ENCODE results near the gene ADCY1.
A peak's percentile ranks its signal among the peaks of the same experiment; 100 is the strongest.

ADCY1 gene

DNA sequence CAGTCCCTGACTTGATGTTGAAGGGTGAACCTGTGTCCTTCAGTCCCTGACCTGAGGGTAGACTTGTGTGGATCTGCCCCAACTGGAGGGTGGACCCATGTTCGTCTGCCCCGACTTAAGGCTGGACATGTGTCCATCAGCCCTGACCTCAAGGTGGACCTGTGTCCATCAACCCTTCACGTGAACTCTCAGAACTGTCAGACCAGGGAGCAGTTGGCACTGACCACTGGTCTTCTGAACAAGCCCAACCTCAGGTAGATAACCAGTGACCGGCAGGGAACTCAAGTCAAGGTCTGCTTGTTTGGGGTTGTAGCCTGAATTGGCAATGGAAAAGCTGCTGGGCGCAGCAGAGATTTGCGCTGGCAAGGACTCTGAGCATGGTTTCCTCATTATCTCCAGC, 96.5 kb downstream of the ADCY1 start:
- no peak for DNase-seq (ENCODE audit: low spot score)

DNA sequence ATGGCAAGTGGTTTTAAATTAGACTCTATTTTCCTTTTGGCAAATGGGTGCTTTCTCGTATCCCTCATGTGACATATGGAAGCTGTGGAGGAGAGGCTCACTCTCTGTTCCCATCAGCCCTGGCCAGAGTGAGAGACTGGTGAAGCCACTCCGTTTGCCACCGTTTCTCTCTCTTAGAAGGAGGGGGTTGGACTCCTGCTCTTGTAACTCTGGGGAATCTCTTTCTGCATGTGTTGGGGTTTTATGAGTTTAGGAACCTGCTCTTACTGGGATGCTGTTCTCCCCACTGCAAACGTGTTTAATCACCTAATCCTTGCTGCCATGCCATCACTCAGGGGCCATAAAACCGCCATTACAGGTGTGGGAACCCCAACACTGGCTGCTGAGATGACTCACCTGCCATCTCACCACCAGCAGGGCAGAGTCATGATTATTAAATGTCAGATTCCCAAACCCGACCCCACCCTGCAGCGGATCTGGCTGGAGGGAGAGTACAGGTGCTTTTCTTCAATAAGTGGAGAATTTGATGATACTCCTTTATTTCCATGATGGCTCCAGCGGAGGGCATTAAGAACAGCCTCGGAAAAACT, 103.2 kb downstream of the ADCY1 start:
- DNase-seq (ENCODE audit: low spot score) = no peak

DNA sequence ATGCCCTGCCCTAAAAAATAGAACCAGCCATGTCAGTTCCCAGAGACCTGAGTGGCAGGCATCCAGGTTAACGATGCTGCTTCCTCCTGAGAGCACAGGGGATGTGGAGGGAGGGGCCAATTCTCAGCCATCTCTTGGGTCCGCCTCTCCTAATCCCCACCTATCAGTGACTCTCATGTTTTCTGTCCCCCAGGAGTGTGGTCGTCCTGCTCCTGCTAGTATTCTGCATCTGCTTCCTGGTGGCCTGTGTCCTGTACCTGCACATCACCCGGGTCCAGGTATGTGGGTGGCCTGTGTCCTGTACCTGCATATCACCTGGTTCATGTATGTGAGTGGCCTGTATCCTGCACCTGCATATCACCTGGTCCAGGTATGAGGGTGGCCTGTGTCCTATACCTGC, 105.3 kb downstream of the ADCY1 start:
- DNase-seq (ENCODE audit: low spot score) = no peak

DNA sequence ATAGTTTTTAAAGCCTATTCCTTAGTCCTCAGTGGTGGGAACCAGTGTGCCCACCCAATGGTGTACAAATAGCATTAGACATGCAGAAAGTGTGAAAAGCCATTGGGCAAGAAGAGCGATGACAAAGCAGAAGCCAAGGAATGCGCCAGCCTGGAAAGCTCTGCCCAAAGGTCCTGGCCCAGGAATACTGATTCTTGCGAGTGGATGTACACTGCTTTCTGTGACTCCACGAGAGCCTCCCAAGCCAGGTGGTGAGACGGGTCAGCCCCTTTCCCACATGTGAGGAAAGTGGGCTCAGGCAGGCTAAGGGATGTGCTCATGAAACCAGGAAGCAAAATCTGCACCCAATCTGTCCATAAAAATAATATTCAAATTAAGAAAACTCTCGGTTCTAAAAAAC, 106.6 kb downstream of the ADCY1 start:
- DNase-seq (ENCODE audit: low spot score) = no peak

DNA sequence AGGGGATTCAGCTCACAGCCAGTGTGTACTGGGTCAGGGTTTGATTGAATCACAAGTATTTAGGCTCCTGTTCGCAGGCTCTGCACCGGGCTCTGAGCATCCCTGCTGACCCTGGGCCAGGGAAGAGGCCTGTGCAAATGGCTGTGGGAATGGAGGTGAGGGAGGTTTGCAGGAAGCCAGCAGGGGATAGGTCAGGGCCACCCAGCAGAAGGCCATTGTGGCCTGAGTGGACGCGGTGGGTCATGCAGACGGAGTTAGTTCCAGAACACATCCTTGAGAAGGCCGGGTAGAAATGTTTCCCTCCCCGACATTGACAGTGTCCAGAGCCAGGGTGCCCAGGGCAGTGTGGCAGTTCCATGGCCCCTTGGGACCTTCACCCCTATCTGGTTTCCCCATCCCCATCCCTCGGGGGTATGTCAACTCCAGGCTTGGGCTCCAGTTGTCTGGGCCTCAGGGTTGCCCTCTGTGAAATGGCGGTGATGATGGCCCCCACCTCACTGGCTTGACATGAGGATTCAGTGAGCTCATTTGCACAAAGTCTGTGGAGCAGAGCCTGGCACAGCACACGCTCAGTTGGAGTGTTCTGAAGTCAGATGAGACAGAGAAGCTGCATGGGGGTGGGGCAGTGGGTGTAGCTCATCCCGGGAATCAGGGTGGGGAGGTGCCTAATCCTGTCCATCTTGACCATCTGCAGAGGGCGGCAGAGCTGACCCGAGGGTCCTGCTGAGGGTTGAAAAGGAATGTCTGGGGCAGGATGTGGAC, 107.6 kb downstream of the ADCY1 start:
- peak; percentile 41 for DNase-seq (ENCODE audit: low spot score)

DNA sequence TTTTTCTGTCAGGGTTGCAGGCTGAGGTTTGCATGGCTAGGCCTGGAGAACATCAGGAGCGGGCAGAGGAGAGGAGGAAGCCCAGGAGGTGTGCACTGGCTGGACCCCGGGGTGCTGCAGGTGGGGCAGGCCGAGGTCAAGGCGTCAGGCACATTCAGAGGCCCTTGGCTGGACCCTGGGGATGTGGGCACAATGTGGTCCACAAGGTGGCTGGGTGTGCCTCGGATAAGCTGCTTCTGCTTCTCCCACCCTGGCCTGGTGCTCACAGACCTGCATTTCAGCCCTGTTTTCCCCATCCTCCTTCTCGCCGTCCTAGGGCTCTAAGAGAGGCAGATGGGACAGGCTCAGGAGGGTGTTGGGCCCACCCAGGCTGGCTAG, 108.2 kb downstream of the ADCY1 start:
- DNase-seq (ENCODE audit: low spot score) = no peak

DNA sequence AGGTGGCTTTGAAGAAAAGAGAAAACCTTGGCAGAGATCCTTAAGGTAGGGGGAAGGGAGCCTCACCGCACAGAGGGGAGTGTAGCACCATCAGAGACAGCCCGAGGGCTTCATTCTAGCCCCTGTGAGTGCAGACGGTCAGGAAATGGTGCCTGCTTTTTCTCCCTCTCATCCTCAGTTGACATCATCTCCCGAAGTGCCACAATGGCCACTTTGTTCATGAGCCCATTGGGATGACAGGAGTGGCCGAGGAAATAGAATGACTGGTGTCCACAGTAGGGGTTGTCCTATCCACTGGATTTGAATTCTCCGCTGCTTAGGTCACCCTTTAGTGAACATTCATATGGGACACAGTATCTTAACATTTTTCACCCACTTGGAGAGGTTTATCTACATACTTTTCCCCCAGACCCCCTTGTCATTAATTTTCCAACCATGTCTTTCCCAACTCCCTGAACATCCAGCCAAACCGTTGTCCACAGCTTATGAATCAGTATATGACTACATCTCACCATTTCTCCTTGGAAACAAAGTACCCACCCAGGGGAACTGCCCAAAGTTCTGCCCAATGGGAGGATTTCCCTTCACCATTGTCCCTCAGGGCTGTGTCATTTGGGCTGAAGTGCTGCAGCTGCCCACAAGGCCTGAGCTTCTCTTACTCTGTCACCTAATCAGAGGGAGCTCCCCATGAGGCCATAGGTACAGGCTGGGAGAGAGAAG, 108.8 kb downstream of the ADCY1 start:
- DNase-seq (ENCODE audit: low spot score) = peak; percentile 77

DNA sequence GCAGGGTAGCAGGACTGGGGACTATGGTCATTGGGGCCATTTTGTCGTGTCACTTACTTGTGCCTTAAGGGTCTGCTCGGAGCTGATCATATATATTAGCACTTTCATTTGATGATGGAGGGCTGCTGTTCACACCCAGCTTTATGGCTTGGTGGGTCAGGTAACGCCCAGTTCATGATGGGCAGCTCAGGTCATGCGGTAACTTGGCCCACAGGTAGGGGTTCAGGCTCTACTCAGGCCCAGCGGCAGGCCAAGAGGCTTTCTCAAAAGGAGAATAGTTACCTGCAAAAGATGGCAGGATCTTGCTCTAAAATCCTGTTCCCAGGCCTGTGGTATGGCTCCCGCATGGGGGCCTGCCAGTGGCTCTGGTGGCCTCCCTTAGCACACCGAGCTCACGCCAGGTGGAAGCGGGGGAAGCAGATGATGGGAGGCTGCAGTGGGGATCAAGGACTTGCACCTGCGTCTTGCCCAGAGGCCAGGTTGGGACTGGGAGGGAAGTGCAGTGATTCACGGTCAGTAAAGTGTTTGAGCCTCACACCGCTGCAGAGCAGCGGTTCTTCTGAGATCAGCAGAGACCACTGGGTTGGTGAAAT, 109.5 kb downstream of the ADCY1 start:
- DNase-seq (ENCODE audit: low spot score) = no peak

DNA sequence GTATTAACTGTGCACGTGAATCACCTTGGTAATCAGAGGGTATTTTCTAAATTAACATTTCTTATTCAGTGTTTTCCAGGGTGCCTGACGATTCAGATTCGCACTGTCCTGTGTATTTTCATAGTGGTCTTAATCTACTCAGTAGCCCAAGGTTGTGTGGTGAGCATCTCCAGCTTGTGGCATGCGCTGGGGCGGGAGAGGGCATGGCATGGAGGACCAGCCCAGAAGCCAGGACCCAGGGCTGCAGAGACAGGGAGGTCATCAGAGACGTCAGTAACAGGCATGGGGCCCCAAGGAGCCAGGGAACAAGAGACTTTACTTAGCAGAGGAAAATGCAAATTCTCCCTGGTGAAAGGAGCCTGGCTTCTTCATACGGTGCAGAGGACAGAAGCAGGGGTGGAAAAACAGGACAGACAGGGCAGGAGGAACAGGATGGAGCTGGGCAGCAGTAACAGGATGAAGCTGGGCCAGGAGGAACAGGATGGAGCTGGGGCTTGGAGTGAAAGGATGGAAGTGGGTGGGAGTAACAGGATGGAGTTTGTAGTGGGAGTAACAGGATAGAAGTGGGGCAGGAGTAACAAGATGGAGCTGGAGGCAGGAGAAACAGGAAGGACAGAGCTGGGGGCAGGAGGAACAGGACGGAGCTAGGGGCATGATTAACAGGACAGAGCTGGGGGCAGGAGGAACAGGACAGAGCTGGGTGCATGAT, 110.9 kb downstream of the ADCY1 start:
- no peak for DNase-seq (ENCODE audit: low spot score)

DNA sequence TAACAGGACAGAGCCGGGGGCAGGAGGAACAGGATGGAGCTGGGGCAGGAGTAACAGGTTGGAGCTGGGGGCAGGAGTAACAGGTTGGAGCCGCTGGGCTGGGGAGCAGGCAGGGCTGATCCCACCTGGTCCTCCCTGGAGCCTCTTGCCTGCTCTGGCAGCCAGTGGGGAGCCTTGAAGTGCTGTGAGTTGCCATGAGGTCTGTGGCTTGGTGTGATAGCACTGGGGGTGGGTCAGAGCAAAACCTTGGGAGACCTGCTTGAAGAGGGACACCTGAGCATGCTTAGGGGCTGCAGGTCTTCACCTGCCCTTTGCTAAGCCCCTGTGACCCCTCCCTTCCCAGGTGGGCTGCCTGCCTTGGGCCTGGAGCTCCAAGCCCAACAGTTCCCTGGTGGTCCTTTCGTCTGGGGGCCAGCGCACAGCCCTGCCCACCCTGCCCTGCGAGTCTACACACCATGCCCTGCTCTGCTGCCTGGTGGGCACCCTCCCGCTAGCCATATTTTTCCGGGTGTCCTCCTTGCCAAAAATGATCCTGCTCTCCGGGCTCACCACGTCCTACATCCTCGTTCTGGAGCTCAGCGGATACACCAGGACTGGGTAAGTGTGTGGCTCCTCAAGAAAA, 111.6 kb downstream of the ADCY1 start:
- no peak for DNase-seq (ENCODE audit: low spot score)

DNA sequence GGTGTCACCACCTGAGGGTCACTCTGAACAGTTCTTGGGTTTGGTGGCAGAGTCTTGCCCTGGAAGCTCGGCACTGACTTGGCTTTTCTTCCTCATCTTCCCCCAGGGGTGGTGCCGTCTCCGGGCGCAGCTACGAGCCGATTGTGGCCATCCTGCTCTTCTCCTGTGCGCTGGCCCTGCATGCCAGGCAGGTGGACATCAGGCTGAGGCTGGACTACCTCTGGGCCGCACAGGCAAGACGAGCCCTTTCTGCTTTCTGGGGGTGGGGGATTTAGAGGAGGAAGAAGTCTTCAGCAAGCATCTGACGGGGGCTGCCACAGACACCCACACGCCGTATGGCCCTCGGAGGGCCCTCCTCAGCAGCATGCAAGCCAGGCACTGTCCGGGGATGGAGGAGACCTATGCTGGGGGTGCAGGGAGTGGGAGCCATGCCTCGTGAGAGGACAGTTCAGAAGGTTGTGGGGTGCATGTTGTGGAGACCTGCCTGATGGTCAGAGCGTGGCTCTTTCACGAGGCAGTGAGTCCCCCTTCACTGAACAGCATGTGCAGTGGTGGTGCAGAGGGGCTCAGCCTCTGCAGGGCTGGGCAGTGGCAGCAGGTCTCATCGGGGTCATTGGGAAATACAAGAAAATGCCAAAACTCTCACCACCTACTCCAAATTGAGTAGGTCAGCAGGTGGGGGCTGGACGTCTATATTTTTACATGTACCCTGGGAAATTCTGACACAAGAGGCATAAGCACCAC, 112.4 kb downstream of the ADCY1 start:
- no peak for DNase-seq (ENCODE audit: low spot score)

DNA sequence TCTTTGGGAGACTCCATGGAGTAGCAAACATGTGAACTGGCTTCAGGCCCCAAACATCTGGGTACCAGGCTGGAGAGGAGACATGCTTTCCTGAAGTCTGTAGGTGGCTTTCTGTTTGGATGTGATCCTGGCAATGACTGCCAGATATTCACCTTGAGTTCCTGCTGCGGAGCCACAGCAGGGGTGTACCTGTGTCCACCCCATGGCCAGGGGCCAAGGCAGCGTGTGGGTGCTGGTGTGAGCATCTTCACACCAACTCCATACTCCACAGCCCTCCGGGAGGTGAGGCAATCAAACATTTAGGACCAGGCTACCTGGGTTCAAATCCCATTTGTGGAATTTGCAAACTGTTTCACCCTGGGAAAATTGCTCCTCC, 113.0 kb downstream of the ADCY1 start:
- DNase-seq (ENCODE audit: low spot score) = no peak

DNA sequence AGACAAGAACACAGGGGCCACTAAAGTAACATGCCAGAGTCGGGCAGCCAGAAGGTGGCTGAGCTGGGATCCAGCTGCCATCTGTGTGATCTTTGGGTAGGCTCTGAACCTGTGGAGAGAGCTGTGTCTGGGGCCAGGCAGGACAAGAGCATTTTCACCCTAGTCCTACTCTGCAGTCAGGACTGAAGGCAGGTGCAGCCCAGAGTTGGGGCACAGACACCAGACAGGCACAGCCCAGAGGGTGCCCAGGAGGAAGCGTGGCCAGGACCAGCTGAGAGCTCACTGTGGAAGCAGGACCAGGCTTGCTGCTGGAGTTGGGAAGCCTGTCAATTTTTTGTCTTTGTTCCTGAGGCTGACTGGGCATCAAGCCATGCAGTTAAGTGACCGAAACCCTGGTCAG, 113.6 kb downstream of the ADCY1 start:
- peak; percentile 33 for DNase-seq (ENCODE audit: low spot score)

DNA sequence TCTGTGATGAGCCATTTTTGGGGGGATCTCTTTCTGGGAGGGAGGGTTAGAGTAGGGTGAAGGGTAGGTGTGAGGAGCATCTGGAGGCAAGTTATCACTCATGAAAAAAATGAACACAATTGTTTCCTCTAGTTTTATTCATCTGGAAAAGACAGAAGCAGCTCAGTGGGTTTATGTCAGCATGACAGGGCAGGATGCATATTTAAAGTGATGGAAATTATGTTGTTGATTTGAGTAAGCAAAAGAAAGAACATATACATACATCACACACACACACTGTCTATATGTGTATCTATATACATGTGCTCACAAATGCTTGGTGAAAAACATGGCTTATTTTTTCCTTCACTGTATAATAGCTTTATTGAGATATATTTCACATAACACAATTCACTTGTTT, 114.2 kb downstream of the ADCY1 start:
- no peak for DNase-seq (ENCODE audit: low spot score)

DNA sequence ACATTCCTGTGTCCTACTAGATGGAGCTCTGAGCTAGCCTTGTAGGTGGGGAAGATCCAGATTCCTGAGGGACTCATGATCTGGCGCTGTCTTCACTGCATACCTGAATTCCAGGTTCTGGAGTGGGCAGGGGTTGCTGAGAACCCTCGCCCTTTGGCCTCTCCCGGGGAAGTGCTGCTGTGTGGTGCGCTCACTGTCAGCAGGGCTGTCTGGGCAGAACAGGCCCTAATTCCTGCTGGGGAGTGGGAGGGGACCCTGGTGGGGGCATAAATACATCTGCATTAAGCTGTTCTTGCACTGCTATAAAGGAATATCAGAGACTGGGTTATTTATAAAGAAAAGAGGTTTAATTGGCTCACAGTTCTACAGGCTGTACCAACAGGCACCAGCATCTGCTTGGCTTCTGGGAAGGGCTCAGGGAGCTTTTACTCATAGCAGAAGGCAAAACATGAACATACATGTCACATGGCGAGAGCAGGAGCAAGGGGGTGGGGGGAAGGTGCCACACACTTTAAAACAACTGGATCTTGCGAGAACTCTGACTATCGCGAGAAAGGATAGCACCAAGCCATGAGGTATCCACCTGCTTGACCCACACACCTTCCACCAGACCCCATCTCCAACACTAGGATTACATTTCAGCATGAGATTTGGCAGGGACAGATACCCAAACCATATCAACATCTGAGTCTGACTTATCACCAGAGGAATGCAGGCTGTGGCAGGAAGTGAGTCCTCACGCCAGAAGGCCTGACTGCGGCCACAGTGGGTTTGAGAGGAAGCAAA, 115.0 kb downstream of the ADCY1 start:
- no peak for DNase-seq (ENCODE audit: low spot score)

DNA sequence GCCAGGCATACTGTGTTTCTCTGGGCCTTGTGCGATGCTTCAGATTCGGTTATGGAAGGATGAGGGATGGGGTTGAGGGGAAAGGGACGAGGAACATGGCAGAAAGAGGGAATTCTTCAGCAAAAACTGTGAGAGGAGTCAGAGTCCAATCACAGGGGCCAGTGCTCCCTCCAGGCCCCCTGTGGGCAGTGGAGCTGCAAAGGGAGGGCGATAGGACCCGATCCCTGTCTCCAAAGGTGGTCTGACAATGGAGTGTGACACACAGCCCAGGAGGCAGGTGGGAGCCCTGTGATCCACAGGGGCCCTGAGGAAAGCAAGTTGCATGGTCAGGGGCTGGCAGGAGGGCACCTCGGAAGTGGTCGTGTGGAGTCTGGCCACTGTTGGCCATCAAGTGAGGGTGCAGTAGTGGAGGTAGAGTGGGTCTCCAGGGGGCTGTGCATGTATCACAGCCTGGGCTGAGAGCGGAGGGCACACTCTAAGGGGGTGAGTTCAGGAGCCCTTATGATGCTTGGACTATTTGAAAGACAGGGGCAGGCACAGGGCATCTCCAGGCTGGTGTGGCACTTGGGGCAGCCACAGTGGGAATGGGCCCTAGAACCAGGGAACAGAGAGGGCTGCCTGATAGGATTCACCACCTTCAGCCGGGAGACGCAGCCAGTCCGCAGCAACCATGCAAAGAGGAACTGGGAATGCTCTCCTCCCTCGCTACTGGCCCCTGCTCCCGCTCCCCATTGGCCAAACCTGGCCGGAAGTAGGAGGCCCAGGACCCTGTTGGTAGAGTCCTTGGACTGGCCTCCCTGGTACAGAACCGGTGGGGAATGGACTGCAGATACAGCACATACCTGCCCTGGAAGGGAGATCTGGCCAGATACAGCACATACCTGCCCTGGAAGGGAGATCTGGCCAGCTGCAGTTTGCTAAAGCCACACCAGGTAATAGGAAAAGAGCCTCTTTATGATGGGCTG, 115.9 kb downstream of the ADCY1 start:
- no peak for DNase-seq (ENCODE audit: low spot score)

DNA sequence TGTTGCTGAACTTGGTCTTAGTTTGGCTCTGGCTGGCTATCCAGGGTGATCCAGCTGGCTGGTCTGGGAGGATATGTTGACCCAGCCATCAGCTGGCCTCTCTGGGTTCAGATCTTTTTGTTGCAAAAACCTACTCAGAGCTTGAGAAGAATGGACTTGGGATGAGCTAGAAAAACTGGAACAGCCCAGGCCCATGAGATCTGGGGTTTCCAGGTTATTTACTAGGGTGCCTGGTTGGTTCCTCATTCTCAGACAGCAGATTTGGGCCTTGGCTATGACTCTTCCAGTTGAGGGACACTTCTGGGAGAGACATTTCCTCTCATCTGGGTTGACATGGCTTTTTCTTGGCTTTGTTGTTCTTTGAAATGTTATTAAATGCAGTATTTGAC, 116.6 kb downstream of the ADCY1 start:
- DNase-seq (ENCODE audit: low spot score) = no peak

DNA sequence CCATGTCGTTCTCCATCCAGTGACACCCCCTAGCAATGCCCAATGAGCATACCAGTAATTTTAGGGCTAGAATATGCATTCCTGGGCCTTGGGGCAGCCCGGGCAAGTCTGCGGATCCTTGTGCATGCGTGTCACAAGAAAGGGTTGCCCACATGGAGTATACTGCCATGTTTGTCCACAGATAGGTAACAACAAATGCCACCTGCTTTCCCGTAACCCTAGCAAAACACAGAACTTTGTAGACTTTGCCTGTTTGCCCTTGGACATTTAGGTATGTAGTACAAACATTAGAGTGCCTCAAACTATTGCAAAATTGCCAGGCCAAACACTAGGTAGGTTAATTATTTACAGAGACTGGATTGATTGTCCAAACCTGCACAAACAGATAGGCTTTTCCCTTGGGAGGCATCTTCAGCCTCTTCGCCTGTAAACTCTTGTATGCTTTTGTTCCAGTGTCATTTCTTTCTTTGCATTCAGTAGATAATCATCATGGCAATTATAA, 117.0 kb downstream of the ADCY1 start:
- DNase-seq (ENCODE audit: low spot score) = no peak

DNA sequence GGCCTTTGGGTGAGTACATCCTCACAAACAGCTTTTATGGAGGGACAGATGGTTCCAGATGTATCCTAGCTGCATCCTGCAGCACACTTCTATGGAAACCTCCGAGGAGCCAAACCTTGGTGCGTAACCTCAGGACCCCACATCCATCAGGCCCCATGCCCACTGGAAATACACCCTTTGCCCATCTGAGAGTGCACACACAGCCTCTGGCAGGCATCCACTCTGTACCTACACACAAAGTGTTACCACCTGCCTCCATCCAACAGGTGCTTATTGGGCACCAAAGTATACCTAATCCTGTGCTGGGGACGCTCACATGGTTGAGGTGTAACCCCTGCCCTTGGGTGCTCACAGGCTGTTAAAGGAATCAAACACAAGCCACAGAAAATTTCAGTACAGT, 117.9 kb downstream of the ADCY1 start:
- no peak for DNase-seq (ENCODE audit: low spot score)
